HG03558 (cell line): ENCODE results near the gene EXOC3.
"Not testable (repeated sequence)": the region's sequence is repeated elsewhere in the genome, so short reads cannot be mapped to it uniquely, and the experiment has no call there.

ENCODE experiments used
- ATAC-seq: cut with Tn5 transposase; IDR thresholded peaks from one replicate; pipeline ENCODE4 v1.9.1; 2021; ENCODE audit warnings: moderate number of reproducible peaks; ENCODE audit not compliant: unreplicated experiment; ENCODE audit errors: extremely low read depth

Gene EXOC3

DNA sequence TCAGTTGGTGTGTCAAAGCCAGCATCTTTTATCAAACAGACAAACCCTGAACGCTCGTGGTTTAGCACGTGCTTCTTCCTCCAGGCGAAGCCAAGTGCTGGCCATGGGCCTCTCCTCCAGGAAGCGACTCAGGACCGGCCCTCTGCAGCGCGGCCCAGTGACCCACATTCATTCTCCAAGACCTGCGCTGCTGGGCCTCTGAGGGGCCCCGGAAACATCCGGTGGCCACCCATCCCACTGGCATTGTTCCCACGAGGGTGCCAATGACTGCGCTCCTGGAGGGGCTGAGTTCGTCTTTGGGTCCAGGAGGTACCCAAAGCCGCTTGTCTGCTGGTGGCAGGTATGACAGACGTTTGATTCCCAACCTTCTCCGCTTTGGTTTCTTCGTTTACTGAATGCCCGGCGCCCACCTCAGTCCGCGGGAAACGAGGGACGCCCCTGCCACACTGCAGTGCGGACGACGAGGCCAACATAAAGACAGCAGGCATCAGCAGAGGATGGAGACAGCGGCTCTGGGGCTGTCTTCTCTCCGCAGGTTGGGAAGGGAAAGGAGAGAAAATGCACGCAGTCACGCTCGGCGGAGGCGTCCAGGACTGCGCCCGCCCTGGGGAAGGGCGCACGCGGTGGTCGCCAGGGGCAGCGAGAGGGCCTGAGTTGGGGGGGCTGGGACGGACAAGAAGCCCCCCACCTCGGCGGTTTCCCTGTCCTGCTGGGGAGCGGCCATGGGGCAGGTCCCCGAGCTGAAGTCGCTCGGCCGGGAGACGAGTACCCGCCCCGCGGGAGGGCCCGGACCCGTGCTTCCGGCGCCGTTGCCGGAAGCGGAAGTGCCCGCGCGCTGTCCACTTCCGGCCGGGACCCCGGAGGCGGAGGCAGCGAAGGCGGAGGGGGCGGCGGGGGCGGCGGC, at the start of gene EXOC3:
Gene EXOC3 (plus strand): TSS at position 842 of the 904 bp plus-strand sequence. CDS start 3,030 bp downstream, outside the sequence.
- peak; percentile 67 for ATAC-seq

GRCh38 chr5:393846-394275, 49.1 kb upstream of the EXOC3 start:
- no peak for ATAC-seq

DNA sequence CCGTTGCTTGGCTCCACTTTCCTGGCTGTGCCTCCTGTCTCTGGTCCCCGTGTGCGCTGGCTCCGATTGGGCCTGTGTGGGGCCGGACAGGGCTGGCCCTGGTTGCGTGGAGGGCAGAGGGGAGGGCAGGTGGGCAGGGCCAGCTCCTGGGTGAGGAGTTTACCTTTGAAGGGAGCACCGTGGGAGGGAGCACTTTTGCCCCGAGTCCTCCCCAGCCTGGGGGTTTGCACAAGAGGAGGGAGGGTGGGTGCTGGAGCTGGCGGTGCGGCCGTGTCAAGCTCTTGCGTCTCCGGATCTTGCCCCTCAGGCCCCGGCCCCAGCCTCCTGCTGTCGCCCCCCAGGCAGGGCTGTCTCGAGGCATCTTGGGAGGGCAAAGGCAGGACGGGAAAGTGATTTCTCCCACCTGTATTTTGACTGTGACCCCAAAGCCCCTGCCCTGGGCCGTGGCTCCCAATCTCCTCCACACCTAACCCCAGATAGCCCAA, 48.3 kb upstream of the EXOC3 start:
- ATAC-seq = no peak

DNA sequence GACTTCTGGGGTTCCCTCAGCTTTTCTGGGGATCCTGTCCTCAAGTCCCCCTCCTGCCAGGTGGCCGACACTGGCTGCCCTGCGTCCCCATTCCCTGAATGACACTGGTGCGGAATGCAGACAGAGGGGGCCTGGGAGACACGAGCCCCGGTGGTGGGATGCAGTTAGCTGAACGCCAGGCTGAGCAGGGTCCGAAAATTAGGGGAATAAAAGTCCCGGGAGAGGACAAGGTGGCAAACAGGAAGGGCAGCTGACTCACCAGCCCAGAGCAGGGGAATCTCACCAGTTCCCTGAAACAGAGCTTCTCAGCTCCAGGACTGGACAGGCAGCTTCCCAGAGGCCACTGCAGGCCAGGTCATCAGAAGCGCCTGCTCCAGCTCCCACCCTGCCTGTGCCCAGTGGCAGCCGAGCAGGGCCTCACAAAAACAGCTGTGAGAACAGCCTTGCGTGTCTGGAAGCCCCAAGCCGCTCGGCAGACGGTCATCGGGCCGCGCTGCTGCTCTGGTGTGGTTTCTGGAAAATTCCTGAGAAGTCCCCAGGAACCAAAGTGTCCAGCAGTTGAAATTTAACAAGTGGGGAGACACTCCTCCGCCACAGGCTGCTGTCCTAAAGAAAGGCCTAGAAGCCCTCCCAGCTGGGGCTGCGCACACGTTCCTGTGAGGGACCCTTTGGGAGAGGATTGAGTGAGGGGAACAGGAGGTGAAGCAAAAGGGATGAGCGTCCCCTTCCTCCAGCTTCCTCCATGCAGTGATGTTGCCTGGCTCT, 47.6 kb upstream of the EXOC3 start:
- no peak for ATAC-seq

DNA sequence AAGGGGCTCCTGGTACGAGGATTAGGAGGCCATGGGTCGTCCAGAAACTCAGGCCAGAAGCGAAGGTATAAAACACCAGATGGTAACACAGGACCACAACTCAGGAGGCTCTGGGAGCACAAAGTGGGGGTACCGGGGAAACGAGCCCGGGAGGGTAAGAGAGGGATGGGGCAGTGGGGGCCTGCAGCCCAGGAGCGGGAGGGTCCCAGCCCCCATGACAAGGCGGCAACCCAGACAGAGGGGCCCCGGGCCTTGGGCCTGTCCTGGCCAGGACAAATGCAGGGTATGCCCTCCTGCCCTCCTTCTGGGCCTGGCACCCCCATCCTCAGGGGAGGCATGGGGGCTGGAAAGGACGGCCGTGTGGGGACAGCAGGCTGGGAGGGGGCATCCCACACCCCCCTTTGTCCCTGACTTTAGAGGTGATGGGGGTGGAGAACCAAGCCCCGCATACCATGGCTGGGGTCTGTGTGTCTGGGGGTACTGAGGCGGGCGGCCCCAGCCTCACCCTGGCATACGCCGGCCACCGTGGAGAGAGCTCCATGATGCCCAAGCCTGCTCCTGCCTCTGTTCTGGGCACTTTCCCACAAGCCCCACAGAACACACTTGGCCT, 47.0 kb upstream of the EXOC3 start:
- no peak for ATAC-seq

- ATAC-seq = no peak
Observed at GRCh38 chr5:396531-396961, 46.4 kb upstream of the EXOC3 start.

GRCh38 chr5:398141-398474, 44.9 kb upstream of the EXOC3 start:
- not testable (repeated sequence) for ATAC-seq

- ATAC-seq = no peak
Observed at GRCh38 chr5:398475-399295, 44.3 kb upstream of the EXOC3 start.

DNA sequence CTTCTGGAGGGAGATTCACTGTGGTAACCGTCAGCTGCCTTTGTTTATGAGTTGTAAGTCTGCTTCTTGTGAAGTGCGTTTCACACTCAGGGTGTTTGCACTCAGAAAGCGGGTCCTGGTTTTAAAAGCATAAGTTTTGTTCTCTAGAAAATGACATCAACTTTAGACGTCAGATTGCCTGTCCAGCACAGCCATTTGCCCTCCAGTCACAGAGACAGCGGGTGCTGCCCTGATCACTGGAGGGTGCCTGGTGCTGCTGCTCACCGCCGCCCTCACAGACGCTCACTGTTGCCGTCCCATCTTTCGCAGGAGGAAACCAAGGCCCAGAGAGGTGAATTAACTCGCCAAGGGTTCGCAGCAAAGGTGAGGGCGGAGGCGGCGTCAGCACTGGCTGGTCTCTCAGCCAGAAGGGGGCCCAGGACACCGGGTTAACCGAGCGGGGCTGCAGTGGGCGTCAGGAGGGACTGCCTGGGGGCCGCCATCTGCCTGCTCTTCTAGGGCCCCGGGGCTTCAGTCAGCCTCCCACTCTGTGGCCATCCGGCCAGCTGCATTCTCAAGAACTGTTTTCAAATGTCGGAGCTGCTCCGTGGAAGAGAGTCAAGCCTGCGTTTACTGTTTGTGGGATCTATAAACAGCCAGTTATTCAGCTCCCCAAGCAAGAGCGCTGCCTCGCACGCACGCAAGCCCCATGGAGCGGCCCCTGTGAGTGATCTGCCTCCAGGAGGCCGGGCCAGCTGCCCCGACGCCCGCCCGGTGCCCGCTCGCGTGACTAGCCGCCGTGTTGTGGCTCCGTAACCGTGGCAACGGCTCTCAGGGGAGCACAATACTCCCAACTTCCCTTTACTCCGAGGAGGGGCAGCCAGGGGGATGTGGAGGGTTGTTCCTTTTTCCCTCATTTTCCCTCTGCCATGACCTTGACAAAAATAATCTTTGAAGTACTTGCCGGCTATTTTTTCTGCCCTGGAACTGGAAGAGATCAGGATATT, 43.4 kb upstream of the EXOC3 start:
- ATAC-seq = no peak

GRCh38 chr5:400282-401145, 42.5 kb upstream of the EXOC3 start:
- ATAC-seq = no peak

GRCh38 chr5:401146-402034, 41.6 kb upstream of the EXOC3 start:
- ATAC-seq = no peak

GRCh38 chr5:402219-402614, 40.8 kb upstream of the EXOC3 start:
- not testable (repeated sequence) for ATAC-seq

DNA sequence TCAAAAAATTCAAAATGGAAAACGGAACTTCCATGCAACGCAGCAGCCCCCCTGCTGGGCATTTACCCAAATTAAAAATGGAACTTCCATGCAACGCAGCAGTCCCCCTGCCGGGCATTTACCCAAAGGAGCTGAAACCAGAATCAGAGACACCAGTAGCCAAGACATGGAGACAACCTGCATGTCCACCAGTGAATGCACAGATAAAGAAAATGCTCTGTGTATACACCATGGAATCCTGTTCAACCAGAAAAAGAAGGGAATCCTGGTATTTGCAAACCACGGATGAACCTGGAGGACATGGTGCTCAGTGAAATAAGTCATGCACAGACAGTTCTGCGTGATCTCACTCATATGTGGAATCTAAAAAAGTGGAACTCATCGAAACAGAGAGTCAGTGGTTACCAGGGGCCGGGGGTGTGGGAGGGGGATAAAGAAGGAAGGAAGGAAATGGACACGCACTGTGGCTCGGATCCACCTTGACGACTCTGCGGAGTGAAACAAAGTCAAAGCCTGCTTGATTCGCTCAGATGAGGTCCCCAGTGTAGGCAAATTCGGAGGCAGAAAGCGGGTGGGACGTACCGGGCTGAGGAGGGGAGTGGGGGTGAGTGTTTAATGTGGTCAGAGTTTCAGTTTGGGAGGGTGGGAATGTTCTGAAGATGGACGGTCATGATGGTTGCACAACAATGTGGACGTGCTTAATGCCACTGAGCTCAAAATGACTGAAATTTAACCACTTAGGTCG, 40.2 kb upstream of the EXOC3 start:
- ATAC-seq = peak; percentile 31

DNA sequence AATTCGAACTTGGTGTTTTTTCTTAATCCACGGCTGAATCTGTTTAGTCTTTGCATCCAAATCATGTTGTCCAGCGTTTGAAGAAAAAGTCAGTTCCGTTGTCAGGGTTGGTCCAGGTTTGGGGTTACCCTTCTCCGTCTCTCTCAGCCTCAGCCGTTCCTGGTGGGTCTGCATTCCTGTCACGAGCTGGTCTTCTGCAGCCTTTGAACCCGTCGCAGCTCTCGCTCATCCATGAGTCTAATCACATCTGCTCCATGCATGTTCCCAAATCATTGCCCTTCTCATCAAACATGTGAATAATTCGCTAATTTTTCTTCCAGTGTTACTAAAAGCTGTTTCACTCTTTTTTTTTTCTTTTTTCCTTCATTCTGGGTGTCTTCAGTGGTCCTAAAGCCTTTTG, 39.0 kb upstream of the EXOC3 start:
- ATAC-seq = no peak

GRCh38 chr5:404666-405241, 38.2 kb upstream of the EXOC3 start:
- ATAC-seq = no peak

- ATAC-seq = no peak
Observed at GRCh38 chr5:405421-405820, 37.6 kb upstream of the EXOC3 start.
